Measurements from ENCODE around the gene EYS. TPM values are rescaled to one million over a fixed set of nuclear protein-coding genes. Genes with fewer than 3 reads are reported as not detected.

Gene EYS
- total and polyA plus RNA-seq, 2 of the 8 experiments (the other 6 are each of a cell fraction or from before 2014, with no cell fraction given): 0.05 to 0.13 TPM

GRCh38 chr6:64252256-64252655 is 1454.8 kb downstream of the EYS start:
- TF ChIP-seq SUZ12 (IDR thresholded peaks at IDR 0.05; ENCODE audit: low read length) (no peak), NRF1 (IDR thresholded peaks at IDR 0.05; ENCODE audit: low read depth, low read length) (no peak), GABPA (IDR thresholded peaks at IDR 0.05; ENCODE audit: borderline replicate concordance, insufficient read depth, low read length) (no peak), MAFK (IDR thresholded peaks at IDR 0.05; ENCODE audit: low read depth, low read length) (no peak), USF2 (IDR thresholded peaks at IDR 0.05; ENCODE audit: low read length) (no peak), E2F6 (IDR thresholded peaks at IDR 0.05) (no peak), TBP (IDR thresholded peaks at IDR 0.05; ENCODE audit: low read depth, low read length) (no peak), MAX (IDR thresholded peaks at IDR 0.05) (no peak)
- no peaks in the 10 kb centered on the region for H3K79me1 ChIP-seq (ENCODE audit: low read depth, low read length)
- CTCF ChIA-PET (ENCODE audit: partially characterized antibody): interaction anchor here (1.3 to 1.9 kb wide), 2 partner anchors 79 to 123 kb away, joined by 4 to 5 read pairs; no protein-coding TSS in a partner anchor

More at GRCh38 chr6:64252256-64252655, 1454.8 kb downstream of the EYS start:
- Histone ChIP-seq H3K27me3 (replicated peaks in 1 of 4; ENCODE audit: control insufficient read depth in 3 of 4, extremely low read depth in 1 of 4, insufficient read depth in 3 of 4, low read length in 3 of 4) (no peaks in the 10 kb centered on the region), H2BK15ac (ENCODE audit: low read length) (no peak overlapping the region), H2BK12ac (ENCODE audit: low read depth, low read length) (no peak overlapping the region), H3K23me2 (ENCODE audit: low read depth, low read length) (no peaks in the 10 kb centered on the region; the same call in 1 of the 2 replicates), H4K8ac (ENCODE audit: extremely low read depth, insufficient read depth, low read length) (no peak overlapping the region), H3K14ac (ENCODE audit: insufficient read length) (no peak overlapping the region), H3K4me2 (ENCODE audit: insufficient read depth in 1 of 2, low read depth in 2 of 2, low read length in 2 of 2) (no peak overlapping the region), H3K79me2 (ENCODE audit: control insufficient read depth in 1 of 2, insufficient read depth in 2 of 2, low read length in 2 of 2) (no peaks in the 10 kb centered on the region), H2AFZ (ENCODE audit: low read length) (no peak overlapping the region), H4K5ac (ENCODE audit: insufficient read length, low read depth, low read length) (no peak overlapping the region), H3K27ac (ENCODE audit: low read depth, low read length) (no peak overlapping the region), H2BK5ac (ENCODE audit: low read depth, low read length) (no peak overlapping the region), H3K4me1 (replicated peaks in 1 of 4; ENCODE audit: control insufficient read depth in 3 of 4, insufficient read depth in 4 of 4, low read length in 3 of 4) (no peaks in the 10 kb centered on the region), H3K4me3 (ENCODE audit: extremely low read depth in 1 of 4, insufficient read depth in 2 of 4, low read depth in 3 of 4, low read length in 4 of 4) (no peak overlapping the region), H2BK120ac (replicated peaks; ENCODE audit: low read depth, low read length) (no peak overlapping the region), H3K18ac (ENCODE audit: extremely low read depth, low read length) (no peak overlapping the region), H3K36me3 (ENCODE audit: control insufficient read depth in 2 of 4, insufficient read depth in 4 of 4, low read length in 3 of 4) (no peaks in the 10 kb centered on the region), H3K9me3 (ENCODE audit: insufficient read depth in 2 of 2, low read depth in 1 of 2, low read length in 1 of 2) (no peaks in the 10 kb centered on the region), H3K23ac (ENCODE audit: insufficient read length) (no peak overlapping the region), H2AK5ac (ENCODE audit: low read depth, low read length) (no peak overlapping the region), H3K9ac (replicated peaks in 1 of 4; ENCODE audit: extremely low read depth in 1 of 4, low read depth in 3 of 4, low read length in 3 of 4) (no peak overlapping the region), H4K20me1 (replicated peaks in 1 of 2; ENCODE audit: control insufficient read depth in 1 of 2, insufficient read depth in 2 of 2, low read length in 2 of 2) (no peaks in the 10 kb centered on the region), H3K56ac (replicated peaks; ENCODE audit: insufficient read length, low read depth, low read length) (no peak overlapping the region), H4K91ac (replicated peaks; ENCODE audit: insufficient read length, low read length) (no peak overlapping the region), H3K4ac (replicated peaks; ENCODE audit: insufficient read length, low read depth, low read length) (no peak overlapping the region), H2BK20ac (ENCODE audit: low read length) (no peak overlapping the region)
- DNase-seq (ENCODE audit: low read depth in 1 of 2, low spot score in 2 of 2) (no peak), FAIRE-seq (no peak)
- 96% methylated on average over 2 of the region's 2 CpGs; no CpG with 5 or more reads in 1 of the 2 experiments for WGBS, 2 experiments (ENCODE audit: extremely low coverage in 1 of 2, insufficient coverage in 1 of 2, insufficient read length in 1 of 2, insufficient replicate concordance in 2 of 2, low coverage in 1 of 2, low lambda C conversion rate in 2 of 2, missing lambda C conversion rate in 1 of 2)
- POLR2A ChIA-PET (ENCODE audit: partially characterized antibody): no interaction called here

Data from H1 (cell line).